ENCODE results near the gene EBPL. TPM values are rescaled to one million over a fixed set of nuclear protein-coding genes. Genes with fewer than 3 reads are reported as not detected.
A peak's percentile ranks its signal among the peaks of the same experiment; 100 is the strongest.
"Not testable (repeated sequence)": the region's sequence is repeated elsewhere in the genome, so short reads cannot be mapped to it uniquely, and the experiment has no call there.

EBPL gene
- total RNA-seq, 1 donor from 2014 or later = 56.5 TPM

- no peak overlapping the region for H3K27ac Mint-ChIP-seq
- H3K27me3 Mint-ChIP-seq = no peaks in the 10 kb centered on the region
- TF ChIP-seq, protein P1, sequence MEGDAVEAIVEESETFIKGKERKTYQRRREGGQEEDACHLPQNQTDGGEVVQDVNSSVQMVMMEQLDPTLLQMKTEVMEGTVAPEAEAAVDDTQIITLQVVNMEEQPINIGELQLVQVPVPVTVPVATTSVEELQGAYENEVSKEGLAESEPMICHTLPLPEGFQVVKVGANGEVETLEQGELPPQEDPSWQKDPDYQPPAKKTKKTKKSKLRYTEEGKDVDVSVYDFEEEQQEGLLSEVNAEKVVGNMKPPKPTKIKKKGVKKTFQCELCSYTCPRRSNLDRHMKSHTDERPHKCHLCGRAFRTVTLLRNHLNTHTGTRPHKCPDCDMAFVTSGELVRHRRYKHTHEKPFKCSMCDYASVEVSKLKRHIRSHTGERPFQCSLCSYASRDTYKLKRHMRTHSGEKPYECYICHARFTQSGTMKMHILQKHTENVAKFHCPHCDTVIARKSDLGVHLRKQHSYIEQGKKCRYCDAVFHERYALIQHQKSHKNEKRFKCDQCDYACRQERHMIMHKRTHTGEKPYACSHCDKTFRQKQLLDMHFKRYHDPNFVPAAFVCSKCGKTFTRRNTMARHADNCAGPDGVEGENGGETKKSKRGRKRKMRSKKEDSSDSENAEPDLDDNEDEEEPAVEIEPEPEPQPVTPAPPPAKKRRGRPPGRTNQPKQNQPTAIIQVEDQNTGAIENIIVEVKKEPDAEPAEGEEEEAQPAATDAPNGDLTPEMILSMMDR (conservative IDR thresholded peaks at IDR 0.05) = no peak
- DNase-seq (ENCODE audit: extremely low spot score, unreplicated experiment) = no peak
- no peak overlapping the region for H3K4me3 Mint-ChIP-seq
- H3K9me3 Mint-ChIP-seq = peaks cover 8% of the 10 kb centered on the region
- H3K36me3 Mint-ChIP-seq = peaks cover 46% of the 10 kb centered on the region
- H3K4me1 Mint-ChIP-seq (ENCODE audit: unreplicated experiment) = no peaks in the 10 kb centered on the region
Observed at GRCh38 chr13:49716615-49717014, 25.3 kb upstream of the EBPL start.

- DNase-seq (ENCODE audit: extremely low spot score, unreplicated experiment) = no peak
- peaks cover 8% of the 10 kb centered on the region for H3K9me3 Mint-ChIP-seq
- H3K4me1 Mint-ChIP-seq (ENCODE audit: unreplicated experiment) = no peaks in the 10 kb centered on the region
- no peak overlapping the region for H3K4me3 Mint-ChIP-seq
- no peaks in the 10 kb centered on the region for H3K27me3 Mint-ChIP-seq
- no peak overlapping the region for H3K27ac Mint-ChIP-seq
- TF ChIP-seq, protein P1 (conservative IDR thresholded peaks at IDR 0.05) = no peak
- H3K36me3 Mint-ChIP-seq = peaks cover 44% of the 10 kb centered on the region
Observed at GRCh38 chr13:49714757-49715156, 23.5 kb upstream of the EBPL start.

GRCh38 chr13:49711218-49711863 lies 20.1 kb upstream of the EBPL start:
- Mint-ChIP-seq H3K9me3 (no peaks in the 10 kb centered on the region), H3K4me3 (no peak overlapping the region), H3K27ac (peak overlapping the region; percentile 34), H3K36me3 (peaks cover 39% of the 10 kb centered on the region), H3K27me3 (no peaks in the 10 kb centered on the region), H3K4me1 (ENCODE audit: unreplicated experiment) (no peaks in the 10 kb centered on the region)
- TF ChIP-seq, protein P1 (conservative IDR thresholded peaks at IDR 0.05) = no peak
- no peak for DNase-seq (ENCODE audit: extremely low spot score, unreplicated experiment)

DNA sequence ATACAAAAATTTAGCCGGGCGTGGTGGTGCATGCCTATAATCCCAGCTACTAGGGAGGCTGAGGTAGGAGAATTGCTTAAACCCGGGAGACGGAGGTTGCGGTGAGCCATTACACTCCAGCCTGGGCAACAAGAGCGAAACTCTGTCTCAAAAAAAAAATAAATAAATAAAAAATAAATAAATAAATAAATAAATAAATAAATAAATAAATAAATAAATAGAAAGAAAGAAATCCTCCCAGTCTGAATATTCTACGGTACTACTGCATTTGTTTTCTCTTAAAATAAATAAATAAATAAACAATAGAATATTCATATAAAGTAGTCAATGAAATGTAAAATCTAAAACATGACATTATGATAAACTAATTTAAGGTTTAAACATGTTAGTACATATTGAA lies 13.0 kb upstream of the EBPL start:
- H3K9me3 Mint-ChIP-seq; H3K27ac Mint-ChIP-seq; H3K4me1 Mint-ChIP-seq (ENCODE audit: unreplicated experiment); H3K27me3 Mint-ChIP-seq; H3K4me3 Mint-ChIP-seq; DNase-seq (ENCODE audit: extremely low spot score, unreplicated experiment): not testable (repeated sequence)
- peaks cover 30% of the 10 kb centered on the region for H3K36me3 Mint-ChIP-seq

DNA sequence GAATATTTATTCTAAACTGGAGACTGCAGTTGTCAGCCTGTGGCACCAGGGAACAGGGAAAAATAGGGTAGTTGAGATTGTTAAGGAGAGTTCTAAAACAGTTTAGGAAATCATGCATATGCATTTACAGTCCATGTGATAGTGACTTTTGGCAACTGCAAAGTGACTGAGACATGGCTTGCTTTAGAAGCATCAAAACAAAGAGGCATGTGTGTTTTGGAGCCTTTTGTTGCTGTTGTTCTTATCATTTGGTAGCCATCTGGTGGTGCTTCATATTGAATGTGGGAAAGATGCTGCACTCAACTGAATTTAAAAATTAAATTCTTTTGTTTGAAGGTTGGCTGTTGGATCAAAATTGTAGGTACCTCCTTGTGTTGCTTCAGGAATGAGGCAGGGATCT lies 10.2 kb upstream of the EBPL start:
- no peak overlapping the region for H3K4me3 Mint-ChIP-seq
- no peaks in the 10 kb centered on the region for H3K9me3 Mint-ChIP-seq
- H3K27ac Mint-ChIP-seq = no peak overlapping the region
- TF ChIP-seq, protein P1 (conservative IDR thresholded peaks at IDR 0.05) = no peak
- no peak for DNase-seq (ENCODE audit: extremely low spot score, unreplicated experiment)
- H3K36me3 Mint-ChIP-seq = peaks cover 29% of the 10 kb centered on the region
- H3K27me3 Mint-ChIP-seq = no peaks in the 10 kb centered on the region
- no peaks in the 10 kb centered on the region for H3K4me1 Mint-ChIP-seq (ENCODE audit: unreplicated experiment)

GRCh38 chr13:49697468-49697867 lies 6.2 kb upstream of the EBPL start:
- H3K27ac Mint-ChIP-seq = no peak overlapping the region
- H3K27me3 Mint-ChIP-seq = no peaks in the 10 kb centered on the region
- TF ChIP-seq, protein P1 (conservative IDR thresholded peaks at IDR 0.05) = no peak
- peaks cover 22% of the 10 kb centered on the region for H3K36me3 Mint-ChIP-seq
- no peaks in the 10 kb centered on the region for H3K9me3 Mint-ChIP-seq
- DNase-seq (ENCODE audit: extremely low spot score, unreplicated experiment) = no peak
- H3K4me1 Mint-ChIP-seq (ENCODE audit: unreplicated experiment) = no peaks in the 10 kb centered on the region
- no peak overlapping the region for H3K4me3 Mint-ChIP-seq

Data from type B pancreatic cell (in vitro differentiated cells).